Activated CD4-positive, alpha-beta T cell treated with anti-CD3 and anti-CD28 coated beads, Interleukin-2, amount 50 U/mL, for 24 hours (primary cell): Measurements from ENCODE around the gene RNF144A.
A peak's percentile ranks its signal among the peaks of the same experiment; 100 is the strongest.
"Not testable (repeated sequence)": the region's sequence is repeated elsewhere in the genome, so short reads cannot be mapped to it uniquely, and the experiment has no call there.

Experiments
- DNase-seq, 2 donors: peaks; one replicate each; pipeline ENCODE4 v3.0.0-alpha.2; 2020; ENCODE audit warnings: low read depth in 1 of 2, low spot score in 1 of 2

RNF144A gene

GRCh38 chr2:6917071-6917760 is at the start of gene RNF144A:
Gene RNF144A, plus strand, starts transcription at chr2:6917412. Its CDS starts 79,515 bp downstream, at chr2:6996927.
- peak; percentile 52 to 57 for DNase-seq

DNA sequence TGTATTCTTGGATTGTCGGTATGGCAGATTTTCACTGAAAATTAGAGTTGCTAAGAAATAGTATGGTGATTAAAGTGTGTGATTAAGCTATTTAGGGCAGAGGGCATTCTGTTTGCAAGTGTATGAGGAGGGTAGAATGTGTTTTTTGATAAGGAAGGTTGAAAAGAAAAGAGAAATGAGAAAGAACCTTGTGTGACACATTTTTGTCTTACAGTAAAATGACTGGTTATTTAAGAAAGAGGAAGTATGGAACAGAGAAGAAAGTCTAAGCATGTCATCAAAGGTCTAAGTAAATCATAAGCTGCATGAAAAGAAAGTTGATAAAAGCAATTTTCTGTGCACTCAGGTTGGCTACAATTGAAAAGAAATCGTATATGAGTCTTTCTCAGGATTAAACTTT is 44.8 kb upstream of the RNF144A start:
- DNase-seq = no peak

GRCh38 chr2:6874032-6874431 is 43.2 kb upstream of the RNF144A start:
- DNase-seq = no peak

- DNase-seq = no peak
These were observed 40.9 kb upstream of the RNF144A start for GRCh38 chr2:6876309-6876708.

DNA sequence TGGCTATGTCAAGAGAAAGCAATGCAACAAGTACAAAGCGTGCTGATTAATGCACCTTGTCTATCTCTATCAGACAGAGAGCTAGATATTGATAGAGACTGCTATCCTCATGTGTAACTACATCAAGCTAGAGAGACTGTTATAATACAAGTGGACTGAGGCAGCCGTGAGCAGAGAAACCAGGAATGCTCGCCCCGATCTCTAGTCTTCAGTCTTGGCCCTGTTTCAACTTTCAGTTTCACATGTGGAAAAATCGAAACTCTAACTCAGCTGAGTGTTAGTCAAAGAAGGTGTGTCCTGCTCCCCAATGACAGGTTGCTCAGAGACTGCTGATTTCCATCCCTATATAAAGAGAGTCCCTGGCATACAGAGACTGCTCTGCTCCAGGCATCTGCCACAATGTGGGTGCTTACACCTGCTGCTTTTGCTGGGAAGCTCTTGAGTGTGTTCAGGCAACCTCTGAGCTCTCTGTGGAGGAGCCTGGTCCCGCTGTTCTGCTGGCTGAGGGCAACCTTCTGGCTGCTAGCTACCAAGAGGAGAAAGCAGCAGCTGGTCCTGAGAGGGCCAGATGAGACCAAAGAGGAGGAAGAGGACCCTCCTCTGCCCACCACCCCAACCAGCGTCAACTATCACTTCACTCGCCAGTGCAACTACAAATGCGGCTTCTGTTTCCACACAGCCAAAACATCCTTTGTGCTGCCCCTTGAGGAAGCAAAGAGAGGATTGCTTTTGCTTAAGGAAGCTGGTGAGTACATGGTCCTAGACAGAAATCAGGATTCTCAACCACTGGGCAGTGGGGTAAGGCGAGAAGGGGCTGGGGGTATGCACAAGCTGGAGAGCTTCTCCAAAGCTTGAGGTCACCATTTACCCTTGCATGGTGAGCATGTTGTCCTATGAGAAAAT is 39.6 kb upstream of the RNF144A start, which contains the start of gene RSAD2:
RSAD2 (plus strand) TSS at position 376 of the 903 bp plus-strand sequence; CDS start at position 400, 24 bp downstream.
- DNase-seq = peak in 1 of 2 donors; percentile 46

- no peak for DNase-seq
These were observed 38.7 kb upstream of the RNF144A start for GRCh38 chr2:6878549-6878948.

GRCh38 chr2:6879011-6879410 is 38.2 kb upstream of the RNF144A start:
- no peak for DNase-seq

DNA sequence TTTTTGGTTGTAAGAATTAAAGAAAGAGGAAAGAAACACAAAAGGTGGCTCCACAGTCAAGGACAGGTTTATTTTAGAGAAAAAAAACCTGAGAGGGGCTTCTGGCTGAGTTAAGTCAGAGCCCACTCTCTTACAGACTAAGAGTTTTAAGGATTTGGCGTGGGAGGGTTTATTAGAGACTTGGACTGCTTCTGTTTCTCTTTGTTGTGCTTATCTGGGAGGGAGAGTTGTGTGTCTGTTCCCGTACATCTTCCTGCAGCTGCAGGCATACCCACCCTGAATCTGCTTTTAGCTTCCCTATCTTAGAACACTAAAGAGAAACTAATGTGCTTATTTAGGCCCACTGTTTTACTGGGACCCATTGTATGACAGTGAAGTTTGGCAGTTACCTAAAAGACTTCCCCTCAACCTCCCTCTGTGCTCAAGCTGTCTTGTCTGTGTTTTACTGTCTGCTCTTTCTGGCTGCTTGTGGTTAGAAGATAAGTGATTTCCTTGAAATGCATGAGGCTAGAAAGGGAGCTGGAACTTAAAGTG is 36.9 kb upstream of the RNF144A start:
- no peak for DNase-seq

DNA sequence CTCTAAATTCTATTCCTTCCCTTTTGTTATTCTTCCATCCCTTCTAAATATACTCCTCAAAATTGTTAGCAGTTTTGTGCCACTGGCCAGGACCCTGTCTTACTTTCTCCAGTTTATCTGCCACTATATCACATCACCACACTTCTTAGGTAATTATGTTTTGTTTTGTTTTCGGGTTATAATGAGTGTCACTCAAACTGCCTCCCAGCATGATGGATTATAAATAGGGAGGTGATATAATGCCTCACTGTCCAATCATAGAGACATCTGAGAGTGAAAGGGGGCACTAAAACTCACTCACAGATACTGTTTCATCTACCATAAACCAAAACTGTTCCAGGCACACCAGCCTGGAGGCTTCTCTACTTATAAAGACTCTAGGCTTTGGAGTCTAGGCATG is 36.2 kb upstream of the RNF144A start:
- DNase-seq = no peak

GRCh38 chr2:6881516-6881915 is 35.7 kb upstream of the RNF144A start:
- DNase-seq = no peak

- DNase-seq = no peak
These were observed 33.6 kb upstream of the RNF144A start for GRCh38 chr2:6883448-6884122.

DNA sequence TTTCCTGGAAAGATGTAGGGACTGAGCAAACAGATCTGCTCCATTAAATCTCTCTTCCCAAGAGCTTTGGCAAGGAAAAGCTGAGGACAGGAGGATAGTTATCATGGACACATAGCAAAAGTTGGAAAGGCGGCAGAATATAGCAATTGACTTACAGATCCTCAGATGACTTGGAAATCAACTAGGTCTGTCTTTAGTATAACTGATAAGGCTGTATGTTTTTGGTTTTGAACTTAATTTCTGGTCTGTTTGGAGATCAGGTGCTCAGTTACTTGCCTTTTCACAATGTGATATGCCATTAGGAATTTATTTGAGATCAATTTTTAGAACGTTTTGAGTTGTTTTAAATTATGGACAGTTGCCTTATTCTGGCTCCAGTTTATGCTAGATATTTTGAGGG is 31.7 kb upstream of the RNF144A start:
- no peak for DNase-seq

DNA sequence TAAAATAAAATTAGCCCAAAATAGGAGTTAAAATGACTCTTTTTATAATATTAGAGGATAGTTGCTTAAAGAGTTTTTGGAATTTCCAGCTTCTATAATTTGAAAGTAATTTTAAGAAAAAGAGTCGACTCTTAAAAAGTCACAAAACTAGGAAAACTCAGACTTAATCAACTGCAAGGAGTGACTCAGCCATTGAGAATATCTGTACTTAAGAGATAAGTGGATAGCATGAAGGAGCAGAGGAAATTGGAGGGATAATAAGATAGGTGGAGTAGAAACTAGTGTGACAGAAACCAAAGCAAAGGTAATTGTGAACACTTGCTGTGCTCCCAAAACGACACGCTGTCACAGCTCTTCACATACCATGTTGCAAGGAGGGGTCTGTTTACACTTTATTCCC is 31.2 kb upstream of the RNF144A start:
- no peak for DNase-seq

GRCh38 chr2:6887751-6888192 is 29.4 kb upstream of the RNF144A start:
- no peak for DNase-seq

- DNase-seq = no peak
These were observed 28.5 kb upstream of the RNF144A start for GRCh38 chr2:6888724-6889123.

DNA sequence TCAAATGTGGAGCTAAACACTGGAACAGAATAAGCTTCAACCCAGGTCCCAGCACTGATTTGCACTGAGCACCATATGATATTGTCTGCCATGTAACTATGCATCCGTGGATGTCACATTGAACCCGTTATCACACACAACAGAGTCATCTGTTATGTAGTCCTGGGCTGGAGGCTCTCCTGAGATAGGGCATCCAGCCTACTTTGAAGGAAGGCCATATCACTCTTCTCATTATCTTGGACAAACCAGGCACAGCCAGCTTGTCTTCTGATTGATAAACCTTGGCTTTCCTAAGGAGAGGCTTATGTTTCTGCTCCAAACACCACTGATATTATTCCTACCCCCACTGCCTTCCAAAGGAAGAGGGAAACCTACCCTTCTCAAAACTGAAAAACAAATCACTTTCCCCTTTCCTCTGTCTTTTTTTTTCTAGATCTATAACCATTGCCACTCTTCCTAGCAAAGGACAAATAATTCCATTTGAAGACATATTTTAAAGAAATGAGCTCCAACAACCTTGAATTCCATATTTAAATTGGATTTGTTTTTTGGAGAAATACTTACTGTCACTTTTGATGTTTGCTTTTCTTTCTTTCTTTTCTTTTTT is 23.2 kb upstream of the RNF144A start:
- DNase-seq = no peak

GRCh38 chr2:6896930-6897759 is 20.1 kb upstream of the RNF144A start:
- no peak for DNase-seq

DNA sequence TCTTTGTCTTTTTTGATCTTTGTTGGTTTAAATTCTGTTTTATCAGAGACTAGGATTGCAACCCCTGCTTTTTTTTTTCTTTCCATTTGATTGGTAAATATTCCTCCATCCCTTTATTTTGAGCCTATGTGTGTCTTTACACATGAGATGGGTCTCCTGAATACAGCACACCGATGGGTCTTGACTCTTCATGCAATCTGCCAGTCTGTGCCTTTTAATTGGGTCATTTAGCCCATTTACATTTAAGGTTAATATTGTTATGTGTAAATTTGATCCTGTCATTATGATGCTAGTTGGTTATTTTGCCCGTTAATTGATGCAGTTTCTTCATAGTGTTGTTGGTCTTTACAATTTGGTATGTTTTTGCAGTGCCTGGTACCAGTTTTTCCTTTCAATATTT is 14.6 kb upstream of the RNF144A start:
- not testable (repeated sequence) for DNase-seq

- no peak for DNase-seq
These were observed 11.5 kb upstream of the RNF144A start for GRCh38 chr2:6905668-6906067.

- DNase-seq = no peak
These were observed 11.0 kb upstream of the RNF144A start for GRCh38 chr2:6906165-6906741.
